HG02759 (cell line): ENCODE data around the gene ZNF711.
A peak's percentile ranks its signal among the peaks of the same experiment; 100 is the strongest.
"Not testable (repeated sequence)": the region's sequence is repeated elsewhere in the genome, so short reads cannot be mapped to it uniquely, and the experiment has no call there.

Source experiments
- ATAC-seq: cut with Tn5 transposase; IDR thresholded peaks from one replicate; pipeline ENCODE4 v1.9.1; 2021; ENCODE audit warnings: mild to moderate bottlenecking, moderate library complexity; ENCODE audit not compliant: unreplicated experiment

The ZNF711 gene

DNA sequence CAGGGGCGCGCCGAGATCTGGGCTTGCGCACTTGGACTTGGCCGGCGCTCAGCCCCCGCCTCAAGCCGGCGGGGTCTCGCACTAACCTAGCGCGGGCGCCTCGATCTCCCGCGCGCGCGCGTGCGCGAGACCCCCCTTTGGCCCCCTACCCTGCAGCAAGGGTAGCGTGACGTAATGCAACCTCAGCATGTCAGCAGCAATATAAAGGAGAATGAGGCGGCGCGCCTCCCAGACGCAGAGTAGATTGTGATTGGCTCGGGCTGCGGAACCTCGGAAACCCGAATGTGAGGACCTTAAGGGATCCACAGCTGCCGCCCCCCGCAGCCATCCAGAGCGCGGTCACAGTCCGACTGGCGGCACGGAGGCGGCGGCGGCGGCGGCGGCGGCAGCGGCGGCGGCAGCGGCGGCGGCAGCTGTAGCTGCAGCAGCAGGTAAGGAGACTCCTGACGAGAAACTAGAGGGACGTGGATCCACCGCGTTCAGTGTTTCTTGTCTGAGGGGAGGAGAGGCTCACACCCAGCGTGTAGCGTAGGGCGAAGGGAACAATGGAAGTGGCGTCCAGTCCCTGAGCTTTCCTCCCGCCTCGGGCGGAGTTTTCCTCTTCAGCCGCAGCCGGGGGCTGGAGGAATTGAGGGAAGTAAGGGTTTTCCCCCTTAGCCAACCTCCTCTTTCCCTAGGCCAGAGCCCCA is at the start of gene ZNF711, which contains the start of gene SATL1:
Gene ZNF711, plus strand, starts transcription at position 231 of the 689 bp plus-strand sequence. CDS start 3,582 bp downstream, outside the sequence.
Gene SATL1, minus strand, starts transcription at position 19 of the 689 bp plus-strand sequence. CDS start 134,811 bp downstream, outside the sequence.
- ATAC-seq = peak; percentile 82

GRCh38 chrX:85196319-85196718 is 47.5 kb upstream of the ZNF711 start:
- no peak for ATAC-seq

GRCh38 chrX:85203461-85203970 is 40.3 kb upstream of the ZNF711 start:
- no peak for ATAC-seq

GRCh38 chrX:85213792-85214530 is 29.8 kb upstream of the ZNF711 start:
- ATAC-seq = no peak

DNA sequence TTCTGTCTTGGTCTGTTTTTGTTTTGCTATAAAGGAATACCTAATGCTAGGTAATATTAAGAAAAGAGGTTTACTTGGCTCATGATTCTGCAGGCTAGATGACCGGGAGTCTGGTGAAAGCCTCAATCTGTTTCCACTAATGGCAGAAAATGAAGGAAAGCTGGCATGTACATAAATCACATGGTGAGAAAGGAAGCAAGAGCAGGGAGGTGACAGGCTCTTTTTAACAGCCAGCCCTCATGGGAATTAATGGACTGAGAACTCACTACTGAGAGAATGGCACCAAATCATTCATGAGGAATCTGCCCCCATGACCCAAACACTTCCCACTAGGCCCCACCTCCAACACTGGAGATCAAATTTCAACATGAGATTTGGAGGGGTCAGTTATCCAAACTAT is 27.8 kb upstream of the ZNF711 start:
- no peak for ATAC-seq

DNA sequence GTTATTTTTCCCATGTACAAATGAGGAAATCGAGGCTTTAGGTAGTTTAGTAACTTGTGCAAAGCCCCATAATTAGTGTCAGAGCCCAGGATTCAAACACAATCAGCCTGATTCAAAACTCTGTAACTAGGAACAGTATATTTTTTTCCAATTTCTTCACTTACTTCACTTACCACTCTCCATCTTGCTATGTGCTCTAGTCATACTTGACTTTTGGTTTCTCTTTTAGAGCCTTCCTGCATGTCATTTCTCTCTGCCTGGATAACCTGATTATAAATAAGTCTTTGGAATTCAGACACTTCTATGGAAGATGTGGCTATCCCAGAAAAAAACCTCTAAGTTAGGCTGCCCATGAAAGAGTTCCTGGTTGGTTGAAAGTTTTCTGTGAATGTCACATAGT is 22.4 kb upstream of the ZNF711 start:
- no peak for ATAC-seq

DNA sequence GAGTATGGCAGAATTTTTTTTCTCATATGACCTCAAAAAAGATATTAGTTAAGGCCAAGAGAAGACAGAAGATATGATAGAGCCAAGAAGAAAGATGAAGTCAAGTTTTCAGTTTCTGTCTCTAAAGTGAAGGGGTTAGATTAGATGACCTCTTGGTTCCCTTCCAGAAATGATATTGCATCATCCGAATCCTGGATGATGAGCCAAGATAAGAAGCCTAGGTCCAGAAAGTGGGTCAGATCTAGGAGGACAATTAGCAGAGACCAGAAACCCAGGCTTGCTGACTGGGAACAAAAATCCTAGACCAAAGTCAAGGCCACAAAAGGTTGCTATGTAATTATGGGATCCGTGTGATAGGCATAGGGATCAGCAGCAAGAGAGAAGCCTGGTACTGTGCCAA is 20.4 kb upstream of the ZNF711 start:
- no peak for ATAC-seq

DNA sequence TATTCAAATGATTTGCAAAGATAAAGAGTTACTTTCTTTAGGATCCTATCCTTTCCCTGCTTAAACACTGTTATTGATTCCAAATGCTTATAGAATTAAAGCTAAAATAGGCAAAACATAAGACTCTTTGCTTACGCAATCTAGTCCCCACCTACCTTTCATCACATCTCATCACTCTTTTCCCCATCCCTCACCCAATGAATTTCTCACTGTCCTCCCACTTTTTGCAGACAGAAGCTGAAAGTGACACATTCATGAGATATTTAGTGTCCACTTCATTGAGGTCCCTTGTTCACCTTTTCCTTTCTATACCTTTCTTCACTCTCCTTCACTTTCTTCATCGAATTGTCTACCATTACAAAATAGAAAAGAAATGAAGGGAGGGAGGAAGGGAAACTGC is 636 bp upstream of the ZNF711 start:
- ATAC-seq = no peak

DNA sequence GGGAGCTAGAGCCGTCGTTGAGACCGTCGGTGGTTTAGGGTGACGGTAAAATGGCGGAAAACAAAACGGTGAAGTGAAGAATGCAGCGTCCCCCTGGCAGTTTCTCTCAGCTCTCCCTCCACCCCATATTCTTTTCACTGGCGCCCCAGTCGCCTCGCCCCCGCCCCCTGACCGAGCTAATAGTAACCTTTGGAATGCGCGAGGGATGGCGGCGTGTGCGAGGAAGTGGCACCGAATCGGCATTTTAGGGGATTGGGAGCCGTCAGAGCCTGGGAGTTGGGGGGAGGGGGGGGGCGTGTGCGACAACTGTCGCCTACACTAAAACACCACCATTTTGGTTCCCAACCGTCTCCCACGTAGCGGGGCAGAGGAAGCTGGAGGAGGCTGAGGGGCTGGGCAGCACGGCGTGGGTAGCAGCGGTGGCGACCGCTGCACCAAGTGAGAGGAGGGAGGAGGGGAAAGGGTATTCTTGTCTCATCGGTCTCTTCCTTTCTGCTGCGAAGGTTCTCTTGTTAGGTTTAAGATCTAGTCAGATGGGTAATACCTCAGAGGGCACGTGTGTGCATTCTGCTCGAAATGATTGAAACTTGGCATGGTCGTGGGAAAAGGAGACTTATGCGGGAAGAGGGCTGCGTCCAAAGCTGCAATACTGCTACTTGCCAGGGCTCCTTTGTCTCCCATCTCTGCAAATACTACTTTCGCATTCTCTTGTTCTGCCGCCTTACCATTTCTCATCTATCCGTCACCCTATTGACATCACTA is 840 bp downstream of the ZNF711 start:
- peak; percentile 48 for ATAC-seq

DNA sequence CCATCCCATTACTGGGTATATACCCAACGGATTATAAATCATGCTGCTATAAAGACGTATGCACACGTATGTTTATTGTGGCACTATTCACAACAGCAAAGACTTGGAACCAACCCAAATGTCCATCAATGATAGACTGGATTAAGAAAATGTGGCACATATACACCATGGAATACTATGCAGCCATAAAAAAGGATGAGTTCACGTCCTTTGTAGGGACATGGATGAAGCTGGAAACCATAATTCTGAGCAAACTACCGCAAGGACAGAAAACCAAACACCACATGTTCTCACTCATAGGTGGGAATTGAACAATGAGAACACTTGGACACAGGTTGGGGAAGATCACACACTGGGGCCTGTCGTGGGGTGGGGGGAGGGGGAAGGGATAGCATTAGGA is 41.5 kb downstream of the ZNF711 start:
- not testable (repeated sequence) for ATAC-seq

- no peak for ATAC-seq
These were observed 45.4 kb downstream of the ZNF711 start for GRCh38 chrX:85288992-85289723.

DNA sequence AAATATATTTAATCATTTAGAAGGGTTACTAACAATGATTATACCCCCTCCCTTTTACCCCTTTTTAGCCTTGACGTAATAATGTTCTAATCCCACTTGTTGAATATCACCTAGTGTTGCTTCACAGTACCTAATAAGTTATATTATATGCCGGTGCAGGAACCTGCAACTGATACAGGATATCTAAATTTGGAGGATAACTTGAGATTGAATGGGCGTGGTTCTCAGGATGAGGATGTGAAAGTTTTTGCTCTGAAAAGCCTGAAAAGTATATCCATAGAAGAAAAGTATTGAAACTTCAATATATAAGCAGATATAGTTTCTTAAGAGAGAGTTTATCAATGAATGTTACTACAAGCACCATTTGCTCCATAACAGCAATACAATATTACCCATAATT is 59.8 kb downstream of the ZNF711 start:
- peak; percentile 66 for ATAC-seq

DNA sequence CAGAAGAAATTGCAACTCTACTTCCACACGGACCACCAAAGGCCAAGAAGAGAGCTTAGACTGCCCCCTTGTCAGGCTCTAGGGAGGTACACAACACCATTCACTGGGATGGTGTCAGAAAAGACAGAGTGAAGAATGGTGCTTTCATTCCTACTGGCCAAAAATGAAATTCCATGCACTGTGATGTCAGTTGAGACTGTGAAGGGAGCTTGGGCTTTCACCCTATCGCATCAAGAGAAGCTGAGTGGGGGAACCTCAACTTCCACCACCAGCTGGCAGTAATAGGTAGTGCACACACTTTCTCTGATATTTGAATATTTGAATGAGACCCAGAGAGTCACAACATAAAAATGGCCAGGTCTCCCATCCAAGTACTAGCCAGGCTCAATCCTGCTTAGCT is 65.9 kb downstream of the ZNF711 start:
- no peak for ATAC-seq

DNA sequence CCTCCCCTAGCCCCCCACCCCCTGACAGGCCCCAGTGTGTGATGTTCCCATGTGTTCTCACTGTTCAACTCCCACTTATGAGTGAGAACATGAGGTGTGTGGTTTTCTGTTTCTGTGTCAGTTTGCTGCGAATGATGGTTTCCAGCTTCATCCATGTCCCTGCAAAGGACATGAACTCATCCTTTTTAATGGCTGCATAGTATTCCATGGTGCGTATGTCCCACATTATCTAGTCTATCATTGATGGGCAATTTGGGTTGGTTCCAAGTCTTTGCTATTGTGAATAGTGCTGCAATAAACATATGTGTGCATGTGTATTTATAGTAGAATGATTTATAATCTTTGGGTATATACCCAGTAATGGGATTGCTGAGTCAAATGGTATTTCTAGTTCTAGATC is 67.6 kb downstream of the ZNF711 start:
- ATAC-seq = not testable (repeated sequence)
